Measurements from ENCODE around the gene NLGN2.

The NLGN2 gene

DNA sequence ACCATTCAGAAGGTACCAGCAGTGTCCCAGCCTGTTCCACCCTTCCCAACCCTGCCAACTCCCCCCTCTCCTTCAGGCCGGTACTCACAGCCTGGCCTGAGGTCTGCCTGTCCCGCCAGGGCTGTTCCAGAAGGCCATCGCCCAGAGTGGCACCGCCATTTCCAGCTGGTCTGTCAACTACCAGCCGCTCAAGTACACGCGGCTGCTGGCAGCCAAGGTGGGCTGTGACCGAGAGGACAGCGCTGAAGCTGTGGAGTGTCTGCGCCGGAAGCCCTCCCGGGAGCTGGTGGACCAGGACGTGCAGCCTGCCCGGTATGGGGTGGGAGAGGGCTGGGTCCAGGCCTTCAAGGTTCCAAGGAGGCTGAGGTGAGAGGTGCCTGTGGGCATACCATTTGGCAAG, 7.2 kb downstream of the NLGN2 start:
- DNase-seq (ENCODE audit: low spot score): no peak

- no peak for DNase-seq (ENCODE audit: low spot score)
Observed at GRCh38 chr17:7415784-7416183, 8.1 kb downstream of the NLGN2 start.

DNA sequence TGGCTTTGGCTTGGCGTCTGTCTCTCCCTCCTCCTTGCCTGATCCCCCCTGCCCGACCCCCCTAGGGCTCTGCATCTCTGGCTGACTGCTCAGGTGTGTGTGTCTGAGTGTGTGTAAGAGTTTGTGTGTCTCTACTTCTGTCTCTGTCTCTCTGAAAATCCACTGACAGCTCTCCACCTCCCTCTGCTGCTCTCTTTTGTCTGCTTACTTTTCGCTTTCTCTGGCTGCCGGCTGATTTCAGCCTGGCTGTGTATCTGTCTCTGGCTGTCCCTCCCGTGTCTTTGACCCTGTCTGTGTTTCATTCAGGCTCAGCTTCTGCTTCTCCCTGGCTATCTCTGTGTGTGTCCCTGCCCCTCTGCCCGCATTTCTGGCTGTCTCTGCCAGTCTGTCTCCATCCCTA, 8.7 kb downstream of the NLGN2 start:
- no peak for DNase-seq (ENCODE audit: low spot score)

DNA sequence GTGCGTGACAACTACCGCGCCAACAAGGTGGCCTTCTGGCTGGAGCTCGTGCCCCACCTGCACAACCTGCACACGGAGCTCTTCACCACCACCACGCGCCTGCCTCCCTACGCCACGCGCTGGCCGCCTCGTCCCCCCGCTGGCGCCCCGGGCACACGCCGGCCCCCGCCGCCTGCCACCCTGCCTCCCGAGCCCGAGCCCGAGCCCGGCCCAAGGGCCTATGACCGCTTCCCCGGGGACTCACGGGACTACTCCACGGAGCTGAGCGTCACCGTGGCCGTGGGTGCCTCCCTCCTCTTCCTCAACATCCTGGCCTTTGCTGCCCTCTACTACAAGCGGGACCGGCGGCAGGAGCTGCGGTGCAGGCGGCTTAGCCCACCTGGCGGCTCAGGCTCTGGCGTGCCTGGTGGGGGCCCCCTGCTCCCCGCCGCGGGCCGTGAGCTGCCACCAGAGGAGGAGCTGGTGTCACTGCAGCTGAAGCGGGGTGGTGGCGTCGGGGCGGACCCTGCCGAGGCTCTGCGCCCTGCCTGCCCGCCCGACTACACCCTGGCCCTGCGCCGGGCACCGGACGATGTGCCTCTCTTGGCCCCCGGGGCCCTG, 9.5 kb downstream of the NLGN2 start:
- no peak for DNase-seq (ENCODE audit: low spot score)

DNA sequence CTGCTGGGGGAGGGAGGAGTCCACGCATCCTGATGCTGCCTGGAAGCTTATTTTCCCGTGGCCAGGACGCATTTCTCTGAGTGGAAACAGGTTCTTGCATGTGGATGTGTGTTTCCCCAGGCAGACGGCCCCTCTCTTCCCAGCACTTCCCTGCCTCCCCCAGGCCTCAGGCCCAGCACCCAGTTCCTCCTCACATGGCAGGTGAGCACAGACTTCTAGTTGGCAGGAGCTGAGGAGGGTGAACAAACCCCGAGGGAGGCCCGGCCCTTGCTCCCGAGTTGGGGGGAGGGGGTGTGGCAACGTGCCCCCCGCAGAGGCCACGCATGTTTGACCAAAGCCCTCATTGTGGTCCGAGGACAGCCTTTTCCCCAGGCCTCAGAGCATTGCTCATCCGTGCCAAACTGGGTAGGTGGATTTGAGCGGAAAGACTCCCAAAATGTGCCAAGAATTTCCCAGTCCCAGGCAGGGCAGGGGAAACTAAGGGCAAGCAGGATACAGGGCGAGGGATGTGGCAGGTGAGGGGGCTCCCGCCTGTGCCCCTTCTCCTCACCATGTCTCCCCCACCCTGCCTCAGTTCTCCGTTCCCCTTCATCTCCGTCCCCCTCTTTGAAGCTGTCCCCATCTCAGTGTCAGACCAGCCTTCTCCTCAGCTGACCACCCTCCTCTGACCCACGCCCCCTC, 11.0 kb downstream of the NLGN2 start:
- no peak for DNase-seq (ENCODE audit: low spot score)

DNA sequence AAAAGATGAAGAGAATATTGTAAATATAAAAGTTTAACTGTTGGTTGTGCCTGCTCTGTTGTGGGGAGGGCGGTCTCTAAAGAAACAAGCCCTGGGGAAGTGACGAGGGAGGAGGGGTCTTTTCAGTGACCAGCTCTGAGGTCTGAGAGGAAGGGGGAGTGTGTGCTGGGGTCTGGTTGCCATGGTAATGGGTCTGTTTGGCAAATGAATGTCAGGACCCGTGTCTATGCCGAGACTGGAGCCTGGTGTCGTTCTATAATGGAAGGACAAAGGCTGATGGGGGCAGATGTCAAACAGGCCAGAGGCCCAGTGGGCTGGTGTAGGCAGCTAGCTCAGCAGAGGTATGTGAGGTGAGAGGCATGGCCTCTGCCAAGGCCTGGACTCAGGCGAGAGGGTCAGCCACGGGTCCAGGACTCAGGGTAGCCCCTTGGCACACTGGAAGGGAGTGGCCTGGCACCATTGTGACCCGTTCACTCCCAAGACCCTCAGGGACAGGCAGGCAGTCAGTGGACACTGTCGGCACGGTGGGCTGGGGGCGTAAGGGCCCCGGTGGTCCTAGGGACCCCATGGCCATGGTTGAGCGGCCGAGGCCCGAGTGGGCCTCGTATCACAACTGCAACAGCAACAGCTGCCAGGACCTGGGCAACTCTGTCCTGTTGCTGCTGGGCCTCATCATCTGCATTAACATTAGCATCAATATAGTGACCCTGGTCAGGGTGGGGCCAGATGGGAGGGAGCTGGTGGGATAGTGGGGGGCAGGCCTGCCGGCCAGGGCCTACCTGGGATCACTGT, 12.4 kb downstream of the NLGN2 start, which contains the start of gene SPEM1:
Gene SPEM1 (plus strand): TSS at position 506 of the 792 bp plus-strand sequence. CDS start 61 bp downstream, at position 567.
- no peak for DNase-seq (ENCODE audit: low spot score)

DNA sequence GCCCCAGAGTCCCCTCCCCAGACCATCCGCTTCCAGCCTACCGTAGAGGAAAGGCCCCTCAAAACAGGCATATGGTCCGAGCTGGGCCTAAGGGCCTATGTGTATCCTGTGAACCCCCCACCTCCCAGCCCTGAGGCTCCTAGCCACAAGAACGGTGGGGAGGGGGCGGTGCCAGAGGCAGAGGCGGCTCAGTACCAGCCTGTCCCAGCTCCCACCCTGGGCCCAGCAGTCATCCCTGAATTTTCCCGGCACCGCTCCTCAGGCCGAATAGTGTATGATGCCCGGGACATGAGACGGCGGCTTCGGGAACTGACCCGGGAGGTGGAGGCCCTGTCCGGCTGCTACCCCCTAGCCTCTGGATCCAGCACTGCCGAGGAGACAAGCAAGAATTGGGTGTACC, 13.5 kb downstream of the NLGN2 start:
- no peak for DNase-seq (ENCODE audit: low spot score)

GRCh38 chr17:7423679-7424078, 16.0 kb downstream of the NLGN2 start:
- DNase-seq (ENCODE audit: low spot score): no peak

DNA sequence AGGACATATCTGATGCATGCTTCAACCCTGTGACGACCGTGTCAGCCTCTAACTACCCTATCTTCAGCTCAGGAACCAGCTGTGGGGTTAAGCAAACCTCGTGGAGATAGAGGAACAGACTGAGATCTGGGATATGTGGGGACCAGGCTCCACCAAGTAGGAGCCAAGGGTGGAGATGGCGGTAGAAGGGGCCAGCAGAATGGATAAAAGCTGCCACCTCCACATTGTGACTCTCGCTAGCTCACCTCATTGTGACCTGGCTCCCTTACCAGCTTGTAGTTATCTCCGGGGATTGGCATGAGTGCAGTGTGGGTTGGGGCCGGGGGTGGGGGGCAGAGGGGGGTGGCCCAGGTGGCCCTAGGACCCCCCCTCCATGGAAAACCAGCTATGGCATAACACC, 17.7 kb downstream of the NLGN2 start, which contains the start of gene SPEM2:
Gene SPEM2 (plus strand): TSS at position 301 of the 400 bp plus-strand sequence. CDS start 73 bp downstream, at position 374.
- DNase-seq (ENCODE audit: low spot score): no peak

- no peak for DNase-seq (ENCODE audit: low spot score)
Observed at GRCh38 chr17:7425756-7426155, 18.1 kb downstream of the NLGN2 start.

GRCh38 chr17:7426203-7426863, 18.7 kb downstream of the NLGN2 start:
- DNase-seq (ENCODE audit: low spot score): no peak

DNA sequence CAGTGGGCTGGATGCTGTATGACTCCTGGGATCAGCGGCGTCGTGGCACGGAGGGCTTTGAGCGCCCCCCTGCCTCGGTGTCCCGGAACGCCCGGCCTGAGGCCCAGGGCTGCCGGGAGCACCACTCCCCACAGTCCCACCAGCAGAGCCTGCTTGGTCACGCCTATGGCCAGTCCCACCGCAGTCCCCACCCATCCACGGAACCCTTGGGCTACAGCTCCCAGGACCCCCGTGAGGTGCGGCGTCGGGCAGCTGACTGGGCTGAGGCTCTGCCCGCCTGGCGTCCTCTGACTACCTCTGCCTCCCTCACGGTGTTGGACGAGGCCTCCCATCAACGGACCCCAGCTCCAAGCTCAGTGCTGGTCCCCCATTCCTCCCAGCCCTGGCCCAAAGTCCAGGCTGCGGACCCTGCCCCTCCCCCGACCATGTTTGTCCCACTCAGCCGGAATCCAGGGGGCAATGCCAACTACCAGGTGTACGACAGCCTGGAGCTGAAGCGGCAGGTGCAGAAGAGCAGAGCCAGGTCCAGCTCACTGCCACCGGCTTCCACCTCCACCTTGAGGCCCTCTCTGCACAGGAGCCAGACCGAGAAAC, 19.3 kb downstream of the NLGN2 start:
- no peak for DNase-seq (ENCODE audit: low spot score)

- no peak for DNase-seq (ENCODE audit: low spot score)
Observed at GRCh38 chr17:7427549-7427948, 19.9 kb downstream of the NLGN2 start.

DNA sequence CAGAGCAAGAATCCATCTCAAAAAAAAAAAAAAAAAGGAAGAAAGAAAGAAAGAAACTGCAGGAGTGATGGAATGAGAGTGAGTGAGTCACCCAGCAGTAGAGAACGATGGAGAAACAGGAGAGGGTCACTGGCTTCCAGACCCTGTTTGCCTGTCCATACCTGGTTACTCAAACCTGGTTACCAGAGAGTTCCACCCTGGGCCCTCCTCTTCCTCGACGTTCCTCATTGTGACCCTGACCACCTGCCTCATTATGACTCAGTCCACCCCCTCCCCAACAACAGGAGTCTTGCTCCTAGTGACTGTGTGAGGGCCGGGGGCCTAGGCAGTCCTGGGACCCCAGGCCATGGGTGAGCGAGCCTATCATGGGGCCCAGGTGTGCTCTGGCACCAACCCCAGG, 20.9 kb downstream of the NLGN2 start, which contains the start of gene SPEM3:
Gene SPEM3 (plus strand): TSS at position 301 of the 400 bp plus-strand sequence. CDS start 46 bp downstream, at position 347.
- DNase-seq (ENCODE audit: low spot score): no peak

- no peak for DNase-seq (ENCODE audit: low spot score)
Observed at GRCh38 chr17:7429722-7430121, 22.1 kb downstream of the NLGN2 start.

- no peak for DNase-seq (ENCODE audit: low spot score)
Observed at GRCh38 chr17:7431231-7431630, 23.6 kb downstream of the NLGN2 start.

DNA sequence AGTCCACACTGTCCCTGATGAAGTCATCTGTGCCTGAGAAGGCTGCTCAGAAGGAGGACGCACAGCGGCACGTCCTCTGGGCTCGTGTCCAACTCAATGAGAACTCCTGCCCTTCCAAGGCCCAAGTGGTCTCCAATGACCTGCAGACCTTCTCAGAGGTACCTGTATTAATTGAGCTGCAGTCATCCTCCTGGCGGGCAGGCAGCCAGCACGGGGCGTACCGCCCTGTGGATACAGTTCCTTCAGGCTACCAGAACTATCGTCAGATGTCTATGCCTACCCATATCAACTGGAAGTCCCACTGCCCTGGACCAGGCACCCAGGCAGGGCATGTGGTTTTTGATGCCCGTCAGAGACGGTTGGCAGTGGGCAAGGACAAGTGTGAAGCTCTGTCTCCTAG, 24.7 kb downstream of the NLGN2 start:
- DNase-seq (ENCODE audit: low spot score): no peak

DNA sequence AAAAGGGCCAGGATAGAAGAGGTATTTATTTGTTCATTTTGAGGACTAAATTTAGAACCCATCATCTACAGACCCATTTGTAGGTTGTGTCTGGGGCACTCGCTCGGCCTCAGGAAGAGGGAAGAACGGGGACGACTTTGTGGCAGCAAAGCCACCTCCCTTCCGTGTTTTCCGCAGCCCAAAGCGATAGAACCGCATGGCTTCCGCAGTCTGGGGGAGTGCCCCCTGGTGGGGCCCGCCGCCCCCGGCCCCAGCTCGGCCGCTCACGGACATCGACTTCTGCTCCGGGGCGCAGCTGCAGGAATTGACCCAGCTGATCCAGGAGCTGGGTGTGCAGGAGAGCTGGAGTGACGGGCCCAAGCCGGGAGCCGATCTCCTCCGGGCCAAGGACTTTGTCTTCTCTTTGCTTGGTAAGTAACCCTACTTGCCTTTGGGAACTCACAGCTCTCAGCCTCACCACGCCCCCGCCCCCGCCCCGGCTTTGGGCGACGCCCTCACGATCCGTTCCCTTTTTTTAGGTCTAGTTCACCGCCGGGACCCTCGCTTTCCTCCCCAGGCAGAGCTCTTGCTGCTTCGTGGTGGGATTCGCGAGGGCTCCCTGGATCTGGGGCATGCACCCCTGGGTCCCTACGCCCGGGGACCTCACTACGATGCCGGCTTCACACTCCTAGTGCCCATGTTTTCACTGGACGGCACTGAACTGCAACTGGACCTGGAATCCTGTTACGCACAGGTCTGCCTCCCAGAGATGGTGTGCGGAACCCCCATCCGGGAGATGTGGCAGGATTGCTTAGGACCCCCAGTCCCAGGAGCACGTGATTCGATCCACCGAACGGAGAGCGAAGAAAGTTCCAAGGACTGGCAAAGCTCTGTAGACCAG, 28.3 kb downstream of the NLGN2 start:
- peak; percentile 8 for DNase-seq (ENCODE audit: low spot score)

DNA sequence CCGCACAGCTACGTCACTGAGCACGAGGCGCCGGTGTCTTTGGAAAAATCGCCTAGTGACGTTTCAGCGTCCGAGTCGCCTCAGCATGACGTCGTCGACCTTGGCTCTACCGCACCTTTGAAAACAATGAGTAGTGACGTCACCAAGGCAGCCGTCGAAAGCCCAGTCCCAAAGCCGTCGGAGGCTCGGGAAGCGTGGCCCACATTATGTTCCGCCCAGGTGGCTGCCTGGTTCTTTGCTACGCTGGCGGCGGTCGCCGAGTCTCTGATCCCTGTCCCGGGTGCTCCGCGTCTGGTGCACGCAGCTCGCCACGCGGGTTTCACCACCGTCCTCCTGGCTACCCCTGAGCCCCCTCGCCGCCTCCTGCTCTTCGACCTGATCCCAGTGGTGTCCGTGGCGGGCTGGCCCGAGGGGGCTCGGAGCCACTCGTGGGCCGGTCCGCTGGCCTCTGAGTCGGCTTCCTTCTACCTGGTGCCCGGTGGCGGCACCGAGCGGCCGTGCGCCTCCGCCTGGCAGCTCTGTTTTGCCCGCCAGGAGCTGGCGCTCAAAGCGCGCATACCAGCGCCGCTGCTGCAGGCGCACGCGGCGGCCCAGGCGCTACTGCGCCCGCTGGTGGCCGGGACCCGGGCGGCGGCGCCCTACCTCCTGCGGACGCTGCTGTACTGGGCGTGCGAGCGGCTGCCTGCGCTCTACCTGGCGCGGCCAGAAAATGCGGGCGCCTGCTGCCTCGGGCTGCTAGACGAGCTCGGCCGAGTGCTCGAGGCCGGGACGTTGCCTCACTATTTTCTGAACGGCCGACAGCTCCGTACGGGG, 29.1 kb downstream of the NLGN2 start:
- peak; percentile 81 for DNase-seq (ENCODE audit: low spot score)

DNA sequence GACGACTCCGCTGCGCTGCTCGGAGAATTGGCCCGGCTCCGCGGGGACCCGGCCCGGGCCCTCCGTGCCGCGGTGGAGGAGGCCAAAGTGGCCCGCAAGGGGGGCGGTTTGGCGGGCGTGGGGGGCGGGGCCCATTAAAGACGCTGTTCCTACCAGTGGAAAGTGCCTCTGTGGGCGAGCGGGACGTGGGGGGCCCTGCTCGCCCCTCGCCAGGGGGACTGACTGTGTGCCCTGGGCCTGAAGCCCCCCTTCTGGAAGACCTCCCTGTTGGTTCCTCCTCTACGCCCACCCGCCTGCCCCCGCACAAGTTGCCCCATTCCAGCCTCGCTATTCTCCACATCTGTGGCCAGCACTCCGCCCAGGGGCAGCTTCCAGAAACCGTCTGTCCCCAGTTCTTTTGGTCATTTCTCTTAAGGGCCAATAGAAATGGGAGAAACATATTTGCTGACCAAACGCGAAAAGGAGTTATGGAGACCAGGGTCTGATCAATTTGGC, 29.8 kb downstream of the NLGN2 start:
- DNase-seq (ENCODE audit: low spot score): no peak

Data from hematopoietic multipotent progenitor cell treated with erythropoietin and hydrocortisone succinate and interleukin-3 and kit ligand, for 17 days (in vitro differentiated cells).